SIG-M5 treated with dmso at 0.1 percent for 504 hours (cell line): ENCODE measurements around the gene SH3BGRL3.
"Not testable (repeated sequence)": the region's sequence is repeated elsewhere in the genome, so short reads cannot be mapped to it uniquely, and the experiment has no call there.

Experiments used
- DNase-seq: peaks from one replicate; lab custom pipeline; 2025; ENCODE audit not compliant: unreplicated experiment; lab: John Stamatoyannopoulos, UW

Gene SH3BGRL3

DNA sequence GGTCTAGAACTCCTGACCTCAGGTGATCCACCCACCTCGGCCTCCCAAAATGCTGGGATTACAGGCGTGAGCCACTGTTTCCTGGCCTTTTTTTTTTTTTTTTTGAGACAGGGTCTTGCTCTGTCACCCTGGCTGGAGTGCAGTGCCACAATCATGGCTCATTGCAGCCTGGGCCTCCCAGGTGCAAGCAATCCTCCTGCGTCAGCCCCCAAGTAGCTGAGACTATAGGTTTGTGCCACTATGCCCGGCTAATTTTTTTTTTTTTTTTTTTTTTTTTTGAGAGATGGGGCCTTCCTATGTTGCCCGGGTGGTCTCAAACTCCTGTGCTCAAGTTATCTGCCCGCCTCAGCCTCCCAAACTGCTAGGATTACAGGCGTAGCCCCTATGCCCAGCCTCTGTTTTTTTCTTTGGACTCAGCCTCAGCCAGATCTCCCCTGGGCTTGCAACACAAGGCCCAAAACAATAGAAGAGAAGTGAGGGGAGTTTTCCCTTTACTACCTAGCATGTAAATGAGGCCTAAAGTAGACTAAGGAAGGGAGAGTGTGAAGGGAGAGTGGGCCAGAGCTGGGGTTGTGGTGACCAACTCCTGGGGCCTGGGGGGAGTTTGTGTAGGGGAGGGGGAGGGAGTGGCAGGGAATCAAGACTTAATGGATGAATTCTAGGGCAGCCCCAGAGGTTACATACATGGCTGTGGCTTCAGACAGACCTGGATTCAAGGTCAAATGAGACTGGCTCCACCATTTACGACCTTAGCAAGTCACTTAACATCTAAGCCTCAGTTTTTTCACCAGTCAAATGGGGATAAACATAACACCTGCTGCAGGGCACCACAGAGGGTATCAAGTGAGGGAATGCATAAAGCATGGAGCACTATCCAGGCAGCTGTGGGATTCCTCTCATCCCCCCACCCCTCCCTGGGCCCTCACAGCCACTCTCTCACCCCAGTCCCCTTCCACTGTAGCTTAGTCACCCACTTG lies 36.3 kb downstream of the SH3BGRL3 start:
- DNase-seq: no peak

DNA sequence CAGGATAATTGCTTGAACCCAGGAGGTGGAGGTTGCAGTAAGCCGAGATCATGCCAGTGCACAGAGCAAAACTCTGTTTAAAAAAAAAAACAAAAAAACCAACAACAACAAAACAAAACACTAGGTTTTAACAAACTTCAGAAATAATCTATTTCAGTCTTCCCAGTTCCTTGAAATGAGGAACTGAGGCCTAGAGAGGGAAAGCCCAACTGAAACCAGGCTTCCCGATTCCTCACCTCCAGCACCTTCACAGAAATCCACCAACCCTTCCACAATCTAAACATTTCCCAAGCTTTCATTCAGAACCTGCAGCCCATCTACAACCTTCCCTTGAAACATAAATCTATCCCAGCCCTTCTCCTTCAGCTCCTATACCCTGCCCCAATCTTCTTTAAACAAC lies 37.3 kb downstream of the SH3BGRL3 start:
- peak; percentile 33 for DNase-seq

DNA sequence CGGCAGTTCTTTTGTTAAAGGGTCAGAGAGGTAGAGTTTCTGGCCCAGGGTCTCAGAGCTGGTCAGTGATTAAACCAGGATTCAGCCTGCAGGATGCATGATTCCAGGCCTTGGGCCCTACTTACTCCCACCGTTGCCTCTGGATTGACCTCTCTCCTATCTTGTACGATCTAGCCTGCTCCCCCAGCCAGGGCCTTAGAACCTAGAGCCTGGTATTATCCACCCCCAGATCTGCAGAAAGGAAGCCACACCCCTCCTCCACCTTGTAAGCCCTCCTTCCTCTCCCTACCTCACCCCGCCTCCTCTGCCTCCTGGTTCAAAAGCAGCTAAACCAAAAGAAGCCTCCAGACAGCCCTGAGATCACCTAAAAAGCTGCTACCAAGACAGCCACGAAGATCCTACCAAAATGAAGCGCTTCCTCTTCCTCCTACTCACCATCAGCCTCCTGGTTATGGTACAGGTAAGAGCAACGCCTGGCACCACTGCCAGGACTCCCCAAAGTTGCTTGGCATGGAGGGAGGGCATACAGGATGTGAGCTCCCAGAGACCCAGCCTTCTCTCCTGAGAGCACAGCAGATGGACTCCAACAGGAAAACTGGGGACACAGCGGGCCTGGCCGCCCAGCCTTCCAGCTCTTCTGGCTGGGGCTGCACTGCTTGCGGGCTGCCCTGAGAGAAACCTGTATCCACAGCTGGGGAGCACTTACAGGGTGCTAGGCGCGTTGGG lies 37.9 kb downstream of the SH3BGRL3 start, which contains the start of gene CD52:
CD52 (plus strand) TSS at position 347 of the 726 bp plus-strand sequence; CDS start at position 407, 60 bp downstream.
- DNase-seq: no peak

- DNase-seq: no peak
Observed at GRCh38 chr1:26318338-26319064, 38.6 kb downstream of the SH3BGRL3 start.

DNA sequence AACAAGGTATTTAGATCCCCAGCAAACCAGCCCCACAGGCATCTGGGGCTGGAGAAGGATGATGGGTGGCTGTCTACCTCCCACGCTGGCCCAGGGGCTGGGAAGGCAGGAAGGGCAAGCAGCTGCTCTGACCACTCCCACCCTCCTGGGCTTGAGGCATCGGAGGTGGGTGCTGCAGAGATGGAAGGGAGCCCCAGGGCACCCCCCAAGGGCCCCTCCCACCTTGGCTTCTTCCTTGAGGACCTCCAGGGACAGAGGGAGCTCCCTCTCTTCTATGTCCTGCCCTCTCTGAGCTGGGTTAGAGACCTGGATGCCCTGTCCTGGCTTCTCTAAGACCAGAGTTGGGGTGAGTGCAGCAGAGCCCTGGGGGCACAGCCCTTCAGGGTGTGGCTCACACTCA lies 41.0 kb downstream of the SH3BGRL3 start:
- no peak for DNase-seq

DNA sequence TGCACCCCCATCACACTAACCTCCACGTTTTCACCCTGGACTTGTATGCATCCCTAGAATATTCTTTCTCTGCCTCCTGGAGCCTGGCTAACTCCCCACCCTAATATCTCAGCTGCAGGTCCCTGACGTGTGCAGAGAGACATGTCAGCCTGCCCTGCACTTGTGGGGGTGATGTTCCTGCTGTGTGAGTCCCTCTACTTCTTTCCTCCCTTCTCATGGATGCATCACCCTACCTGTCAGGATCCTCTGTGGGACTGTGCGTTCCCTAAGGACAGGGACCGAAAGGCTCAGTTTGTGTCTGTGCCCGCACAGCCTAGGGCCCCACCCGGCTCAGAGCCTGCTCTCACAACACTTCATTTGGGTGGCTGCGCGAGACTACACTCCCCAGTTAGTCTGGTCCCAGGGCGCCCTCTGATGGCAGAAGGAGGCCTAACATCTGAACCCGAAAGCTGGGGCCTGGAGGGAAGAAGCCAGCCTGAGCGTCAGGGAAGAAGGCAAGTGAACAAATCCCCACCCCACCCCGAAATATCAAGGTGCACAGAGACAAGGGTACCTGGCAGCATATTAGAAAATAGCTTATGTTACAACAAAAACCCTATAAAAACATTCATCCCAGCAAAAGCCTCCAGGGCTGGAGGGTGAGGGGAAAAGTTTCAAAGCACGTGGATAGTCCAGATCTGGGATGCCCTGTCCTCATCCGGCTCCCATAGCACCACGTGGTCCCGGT lies 41.6 kb downstream of the SH3BGRL3 start:
- peak; percentile 78 for DNase-seq

DNA sequence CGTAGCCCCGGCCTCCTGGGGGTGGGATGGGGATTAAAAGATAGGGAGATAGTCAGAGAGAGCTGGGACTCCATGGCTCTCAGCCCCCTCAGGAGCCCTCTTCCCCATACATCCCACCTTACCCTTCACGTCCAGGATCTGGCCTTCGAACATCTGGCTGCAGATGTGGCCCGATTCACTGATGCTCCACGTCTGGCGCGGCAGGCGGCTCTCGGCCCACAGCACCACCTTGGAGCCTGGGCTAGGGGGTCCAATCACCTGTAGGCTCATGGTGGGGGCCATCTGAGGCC lies 42.1 kb downstream of the SH3BGRL3 start:
- DNase-seq: no peak

- DNase-seq: no peak
Observed at GRCh38 chr1:26323382-26323781, 43.5 kb downstream of the SH3BGRL3 start.

DNA sequence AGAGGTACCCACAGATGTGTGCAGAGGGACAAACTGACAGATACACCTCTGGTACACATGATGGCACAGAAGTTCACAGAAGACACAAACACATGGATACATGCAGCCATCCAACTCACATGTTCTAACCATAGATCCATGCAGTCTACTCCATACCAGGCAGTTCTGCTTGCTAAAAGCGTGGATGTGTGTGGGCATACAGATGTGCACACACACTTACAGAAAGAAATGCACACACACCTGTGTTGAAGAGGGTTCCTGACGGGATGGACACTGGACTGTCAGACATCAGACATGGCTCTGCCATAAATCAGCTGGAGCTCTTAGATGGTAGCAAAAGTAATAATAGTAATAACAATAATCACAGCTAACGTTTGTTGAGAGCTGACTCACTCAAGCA lies 44.7 kb downstream of the SH3BGRL3 start:
- no peak for DNase-seq

DNA sequence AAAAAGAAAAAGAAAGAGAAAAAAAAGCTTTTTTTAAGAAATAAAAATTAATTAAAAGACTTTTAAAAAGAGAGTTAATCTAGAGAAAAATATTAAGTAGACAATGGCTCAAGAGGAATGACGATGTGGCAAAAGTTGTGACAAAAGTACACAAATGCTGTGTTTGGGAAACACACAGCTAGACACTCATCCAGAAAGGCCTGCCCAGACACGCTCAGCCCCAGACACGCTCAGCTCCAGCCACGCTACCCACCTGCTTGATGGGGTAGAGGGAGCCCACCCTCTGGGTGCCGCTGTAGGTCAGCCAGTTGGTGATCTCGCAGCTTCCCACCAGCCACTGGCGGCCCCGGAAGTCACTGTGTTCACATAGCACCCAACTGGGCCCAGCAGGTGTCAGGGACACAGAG lies 48.1 kb downstream of the SH3BGRL3 start:
- DNase-seq: no peak

GRCh38 chr1:26328597-26328996 lies 48.7 kb downstream of the SH3BGRL3 start:
- DNase-seq: no peak

DNA sequence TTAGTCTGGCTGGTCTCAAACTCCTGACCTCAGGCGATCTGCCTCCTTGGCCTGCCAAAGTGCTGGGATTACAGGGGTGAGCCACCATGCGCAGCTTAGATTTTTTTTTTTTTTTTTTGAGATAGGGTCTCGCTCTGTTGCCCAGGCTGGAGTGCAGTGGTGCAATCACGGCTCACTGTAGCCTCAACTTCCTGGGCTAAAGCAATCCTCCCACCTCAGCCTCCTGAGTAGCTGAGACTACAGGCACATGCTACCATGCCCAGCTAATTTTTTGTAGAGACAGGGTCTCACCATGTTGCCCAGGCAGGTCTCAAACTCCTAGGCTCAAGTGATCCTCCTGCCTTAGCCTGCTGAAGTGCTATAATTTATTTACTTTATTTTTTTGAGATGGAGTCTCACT lies 49.5 kb downstream of the SH3BGRL3 start:
- DNase-seq: not testable (repeated sequence)

GRCh38 chr1:26330276-26330675 lies 50.4 kb downstream of the SH3BGRL3 start:
- DNase-seq: no peak
